ENCODE results near the gene CAVIN1. TPM values are rescaled to one million over a fixed set of nuclear protein-coding genes. Genes with fewer than 3 reads are reported as not detected.

Gene CAVIN1
- total RNA-seq, 1 donor from 2014 or later, result 336 TPM

Small RNA genes lying within 50 kb of the gene (small RNA-seq; reads per million reads assigned to genes)
- gene RNU7-97P (ENCODE audit: low replicate concordance), result not detected

Other genes with a start within 250 kb of the CAVIN1 start
- gene KCNH4, start 242.1 kb downstream of the CAVIN1 start, total RNA-seq, result not detected
- not detected for gene HCRT, start 237.8 kb downstream of the CAVIN1 start, total RNA-seq
- 20.0 TPM for gene GHDC, start 228.8 kb downstream of the CAVIN1 start, total RNA-seq
- 63.7 TPM for gene STAT5B, start 146.9 kb downstream of the CAVIN1 start, total RNA-seq
- 39.3 TPM for gene STAT5A, start 134.8 kb downstream of the CAVIN1 start, total RNA-seq
- gene STAT3, start 34.8 kb downstream of the CAVIN1 start, total RNA-seq, result 158 TPM
- 69.5 TPM for gene ATP6V0A1, start 35.6 kb upstream of the CAVIN1 start, total RNA-seq
- gene NAGLU, start 113.0 kb upstream of the CAVIN1 start, total RNA-seq, result 31.9 TPM
- gene HSD17B1, start 129.7 kb upstream of the CAVIN1 start, total RNA-seq, result 0.21 TPM
- 20.4 TPM for gene COASY, start 138.9 kb upstream of the CAVIN1 start, total RNA-seq
- gene MLX, start 143.8 kb upstream of the CAVIN1 start, total RNA-seq, result 30.2 TPM
- gene PSMC3IP, start 154.5 kb upstream of the CAVIN1 start, total RNA-seq, result 3.0 TPM
- gene RETREG3, start 186.1 kb upstream of the CAVIN1 start, total RNA-seq, result 52.6 TPM
- 21.1 TPM for gene TUBG1, start 186.4 kb upstream of the CAVIN1 start, total RNA-seq
- 6.2 TPM for gene TUBG2, start 236.0 kb upstream of the CAVIN1 start, total RNA-seq